Activated CD4-positive, alpha-beta T cell treated with anti-CD3 and anti-CD28 coated beads, Interleukin-2, Interleukin-4, amounts not matched to agents 100 ng/mL and 50 ng/mL, durations not matched to agents 16 hours and 8 hours (primary cell): ENCODE data around the gene INCENP.

Experiments
- DNase-seq: peaks from one replicate; pipeline ENCODE4 v3.0.0-alpha.2; 2020; ENCODE audit warnings: low spot score

INCENP gene

GRCh38 chr11:62141111-62142042 lies 17.6 kb downstream of the INCENP start:
- no peak for DNase-seq

DNA sequence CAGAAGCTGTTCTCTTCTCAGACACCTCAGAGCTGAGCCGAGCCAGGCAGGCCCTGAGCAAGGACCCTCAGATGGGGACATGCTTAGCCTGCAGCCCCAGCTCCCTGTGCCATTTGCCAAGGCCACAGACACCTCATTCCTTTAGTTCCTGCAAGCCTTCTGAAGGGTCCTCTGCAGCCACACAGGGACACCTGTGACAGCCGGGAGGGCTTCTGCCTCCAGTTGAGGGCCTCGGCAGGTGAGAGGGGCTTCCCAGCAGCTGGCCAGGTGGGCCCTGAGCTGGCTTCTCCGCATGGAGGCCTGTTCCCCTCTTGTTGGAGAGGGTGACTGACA lies 18.2 kb downstream of the INCENP start:
- no peak for DNase-seq

GRCh38 chr11:62142921-62143320 lies 19.1 kb downstream of the INCENP start:
- DNase-seq, result no peak

DNA sequence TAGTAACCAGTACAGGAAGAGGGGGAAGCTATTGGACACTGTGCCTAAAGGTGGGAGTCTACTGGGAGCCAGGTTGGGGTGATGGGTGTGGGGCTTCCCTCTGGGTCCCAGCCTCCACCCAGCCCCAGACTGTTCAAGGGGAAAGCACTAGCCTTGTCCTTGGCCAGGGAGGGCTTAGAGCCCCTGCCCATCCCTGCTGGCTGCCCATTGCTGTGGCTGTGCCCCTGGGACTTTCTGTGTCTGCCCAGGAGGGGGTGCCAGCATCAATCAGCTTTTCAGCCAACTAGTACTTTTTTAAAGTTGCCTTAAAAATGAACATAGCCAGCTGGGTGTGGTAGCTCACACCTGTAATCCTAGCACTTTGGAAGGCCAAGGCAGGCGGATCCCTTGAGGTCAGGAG lies 19.9 kb downstream of the INCENP start:
- DNase-seq, result no peak

DNA sequence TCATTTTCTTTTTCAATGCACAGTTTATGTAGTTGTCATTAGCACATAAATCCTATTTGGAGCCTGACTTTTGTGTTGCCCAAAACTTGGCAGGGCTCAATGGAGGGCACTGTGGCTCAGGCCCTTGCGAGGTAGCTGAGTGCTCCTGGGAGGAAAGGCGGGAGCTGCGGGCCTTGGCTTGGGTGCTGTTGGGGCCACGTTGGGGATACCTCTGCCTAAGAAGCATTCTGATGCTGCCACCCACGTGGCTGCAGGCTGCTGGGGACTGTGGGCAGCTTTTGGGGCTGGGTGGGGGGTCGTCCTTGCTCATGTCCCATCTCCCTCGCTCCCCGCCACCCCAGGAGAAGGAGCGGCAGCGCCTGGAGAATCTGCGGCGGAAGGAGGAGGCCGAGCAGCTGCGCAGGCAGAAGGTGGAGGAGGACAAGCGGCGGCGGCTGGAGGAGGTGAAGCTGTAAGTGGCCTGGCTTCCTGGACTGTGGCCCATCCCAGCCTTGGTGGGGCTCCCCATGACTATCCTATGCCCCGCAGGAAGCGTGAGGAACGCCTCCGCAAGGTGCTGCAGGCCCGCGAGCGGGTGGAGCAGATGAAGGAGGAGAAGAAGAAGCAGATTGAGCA lies 20.9 kb downstream of the INCENP start:
- DNase-seq, result no peak

GRCh38 chr11:62145261-62145871 lies 21.6 kb downstream of the INCENP start:
- no peak for DNase-seq

DNA sequence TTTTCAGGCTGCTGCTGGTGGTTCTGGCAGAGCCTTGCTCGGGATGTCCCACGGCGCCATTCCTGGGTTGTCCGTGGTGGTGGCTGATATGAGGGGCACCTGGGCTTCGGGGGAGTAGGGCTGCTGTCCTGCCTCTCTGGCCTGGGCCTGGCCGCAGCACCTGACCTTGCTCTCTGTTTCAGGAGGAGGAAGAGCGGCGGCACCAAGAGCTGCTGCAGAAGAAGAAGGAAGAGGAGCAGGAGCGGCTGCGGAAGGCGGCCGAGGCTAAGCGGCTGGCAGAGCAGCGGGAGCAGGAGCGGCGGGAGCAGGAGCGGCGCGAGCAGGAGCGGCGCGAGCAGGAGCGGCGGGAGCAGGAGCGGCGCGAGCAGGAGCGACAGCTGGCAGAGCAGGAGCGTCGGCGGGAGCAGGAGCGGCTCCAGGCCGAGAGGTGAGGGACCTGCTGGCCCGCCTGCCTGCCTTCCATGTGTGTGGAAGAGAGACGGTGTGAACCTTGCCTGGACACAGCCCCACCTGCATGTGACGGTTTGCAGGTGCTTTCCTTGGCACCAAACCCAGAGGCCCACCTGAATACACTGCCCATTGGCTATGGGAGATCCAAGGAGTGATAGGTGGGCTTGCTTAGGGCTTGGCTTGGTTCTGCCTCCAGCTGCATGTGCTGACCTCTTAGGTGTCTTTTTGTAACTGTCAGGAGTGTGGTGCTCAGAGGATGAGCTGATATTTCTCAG lies 22.8 kb downstream of the INCENP start:
- no peak for DNase-seq

DNA sequence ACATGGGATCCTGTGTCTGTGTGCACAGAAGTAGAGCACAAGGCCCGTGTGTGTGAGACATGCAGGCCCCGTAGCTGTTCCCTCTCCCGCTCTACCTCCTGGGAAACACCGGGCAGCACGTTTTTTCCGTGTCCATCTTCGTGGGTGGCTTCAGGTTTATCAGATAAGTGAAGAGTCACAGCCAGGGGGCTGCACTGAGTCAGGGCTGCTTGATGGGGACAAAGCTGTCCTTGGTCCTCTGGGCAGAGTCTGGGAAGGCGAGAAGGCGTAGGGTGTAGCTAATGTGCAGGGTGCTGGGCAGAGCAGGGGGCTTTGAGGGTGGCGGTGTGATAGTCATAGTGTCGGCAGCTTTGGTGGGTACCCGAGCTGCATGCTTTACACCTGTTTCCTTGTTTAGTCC lies 23.7 kb downstream of the INCENP start:
- no peak for DNase-seq

GRCh38 chr11:62148271-62148980 lies 24.6 kb downstream of the INCENP start:
- no peak for DNase-seq

GRCh38 chr11:62149986-62150886 lies 26.4 kb downstream of the INCENP start:
- no peak for DNase-seq

DNA sequence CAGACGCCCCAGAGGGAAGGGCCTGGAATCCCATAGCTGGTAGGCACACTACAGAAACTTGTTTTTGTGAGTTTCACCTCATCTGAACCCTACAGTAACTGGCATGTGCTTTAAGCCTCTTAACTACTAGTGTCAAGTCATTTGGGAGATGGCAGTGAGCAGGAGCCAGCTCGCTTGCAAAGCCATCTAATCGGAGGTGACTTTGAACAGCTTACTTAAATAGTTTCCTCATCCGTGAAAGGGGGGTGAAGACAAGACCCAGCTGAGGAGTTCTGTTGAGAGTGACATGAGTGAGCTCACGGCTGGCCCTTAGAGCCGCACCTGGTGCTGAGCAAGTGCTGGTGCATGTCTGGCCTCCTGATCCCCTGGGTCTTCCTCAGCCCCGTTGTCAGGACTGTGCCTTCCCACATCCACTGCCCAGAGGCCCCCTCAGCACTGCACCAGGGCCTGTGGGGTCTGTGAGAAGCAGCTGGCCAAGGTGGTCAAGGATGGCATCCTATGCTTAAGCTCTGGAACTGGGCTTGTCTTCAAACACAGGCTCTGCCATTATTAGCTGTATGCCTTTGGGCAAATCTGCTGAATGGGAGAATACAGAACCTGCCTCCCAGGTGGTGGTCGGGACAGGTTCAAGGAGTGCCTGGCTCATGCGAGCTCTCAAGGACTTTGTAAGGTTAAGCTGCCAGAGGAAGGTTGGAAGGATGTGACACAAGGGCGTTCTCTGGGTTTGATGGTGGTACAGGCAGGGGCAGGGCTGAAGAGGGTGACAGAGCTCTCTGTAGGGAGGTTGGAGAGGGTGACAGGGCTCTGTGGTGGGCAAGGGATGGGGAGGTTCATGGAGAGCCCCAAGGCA lies 27.3 kb downstream of the INCENP start:
- DNase-seq, result no peak

DNA sequence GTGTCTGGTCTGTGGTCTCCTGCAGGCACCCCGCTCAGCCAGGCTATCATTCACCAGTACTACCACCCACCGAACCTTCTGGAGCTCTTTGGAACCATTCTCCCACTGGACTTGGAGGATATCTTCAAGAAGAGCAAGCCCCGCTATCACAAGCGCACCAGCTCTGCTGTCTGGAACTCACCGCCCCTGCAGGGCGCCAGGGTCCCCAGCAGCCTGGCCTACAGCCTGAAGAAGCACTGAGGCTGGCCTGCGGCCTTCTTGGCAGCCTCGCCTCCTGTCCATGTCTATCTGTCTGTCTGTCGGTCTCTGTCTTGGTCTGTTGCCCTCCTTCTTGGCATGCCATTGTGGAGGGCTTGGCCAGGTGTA lies 27.9 kb downstream of the INCENP start:
- DNase-seq, result no peak

DNA sequence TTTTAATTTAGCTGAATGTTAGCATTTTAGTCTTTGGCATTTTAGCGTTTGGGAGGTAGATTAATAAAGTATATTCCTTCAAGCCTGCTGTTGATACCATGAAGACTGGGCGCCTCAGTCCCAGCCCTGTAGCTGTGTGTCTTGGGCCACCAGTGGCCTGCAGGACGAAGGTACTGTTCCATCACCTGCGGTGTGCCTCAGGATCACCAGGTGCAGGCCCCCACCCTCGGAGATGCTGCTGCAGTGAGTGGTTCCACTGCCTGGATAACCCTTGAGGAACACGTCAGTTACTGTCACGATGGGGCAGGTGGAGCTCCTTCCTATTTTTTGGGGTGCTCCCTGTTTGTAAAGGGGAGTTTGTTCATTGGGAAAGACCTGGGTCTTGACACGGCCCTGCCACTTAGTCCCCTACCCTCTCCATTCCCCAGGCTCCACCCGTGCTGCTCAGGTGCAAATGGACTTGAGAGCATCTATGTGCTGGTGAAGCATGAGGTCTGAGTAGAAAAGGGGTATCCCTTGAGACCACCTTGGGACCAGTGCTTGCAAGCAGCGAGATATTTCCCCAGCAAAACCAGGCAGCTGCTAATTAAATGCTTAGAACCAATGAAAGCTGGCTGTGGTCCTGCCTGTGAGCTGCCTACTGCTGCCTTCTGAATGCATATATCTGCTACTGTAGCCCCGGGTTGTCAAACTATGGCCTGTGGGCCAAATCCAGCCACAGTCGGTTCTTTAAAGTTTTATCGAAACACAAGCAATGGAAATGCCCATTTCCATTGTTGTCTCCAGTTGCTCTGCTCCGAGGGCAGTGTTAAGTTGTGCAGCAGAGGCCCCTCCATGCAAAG lies 28.7 kb downstream of the INCENP start:
- DNase-seq, result no peak

GRCh38 chr11:62153087-62153395 lies 29.2 kb downstream of the INCENP start:
- DNase-seq, result no peak

DNA sequence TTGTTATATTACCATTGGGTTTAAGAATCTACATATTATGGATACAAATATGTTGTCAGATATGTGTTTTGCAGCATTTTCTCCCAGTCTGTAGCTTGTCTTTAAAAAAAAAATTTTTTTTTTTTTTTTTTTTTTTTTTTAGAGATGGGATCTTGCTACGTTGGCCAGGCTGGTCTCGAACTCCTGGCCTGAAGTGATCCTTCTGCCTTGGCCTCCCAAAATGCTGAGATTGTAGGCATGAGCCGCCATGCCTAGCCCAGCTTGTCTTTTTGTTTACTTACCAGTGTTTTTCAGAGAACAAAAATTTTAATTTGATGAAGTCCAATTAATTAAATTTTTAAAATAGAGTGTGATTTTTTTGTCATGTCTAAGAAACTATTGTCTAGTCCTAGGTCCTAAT lies 29.8 kb downstream of the INCENP start:
- no peak for DNase-seq

GRCh38 chr11:62157603-62158002 lies 33.8 kb downstream of the INCENP start:
- DNase-seq, result no peak

DNA sequence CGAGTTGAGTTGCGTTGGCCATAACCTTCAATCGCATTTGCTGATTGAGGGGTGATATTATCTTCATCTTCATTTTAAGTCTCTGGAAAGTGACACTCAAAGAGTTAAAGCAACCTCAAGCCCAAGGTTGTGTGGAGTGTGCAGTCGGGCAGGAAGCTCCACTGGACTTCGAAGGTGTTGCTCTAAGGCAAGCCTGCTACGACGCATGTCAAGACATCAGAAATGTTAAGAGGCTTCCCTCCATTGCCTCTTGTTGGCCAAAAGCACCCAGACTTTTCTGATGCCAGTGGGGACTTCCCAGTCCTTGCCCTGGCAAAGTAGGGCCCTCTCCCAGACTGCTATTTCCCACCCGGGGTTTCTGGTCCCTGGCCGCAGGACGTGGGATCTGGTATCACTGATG lies 42.6 kb downstream of the INCENP start:
- DNase-seq, result no peak

GRCh38 chr11:62169448-62169847 lies 45.6 kb downstream of the INCENP start:
- DNase-seq, result no peak

DNA sequence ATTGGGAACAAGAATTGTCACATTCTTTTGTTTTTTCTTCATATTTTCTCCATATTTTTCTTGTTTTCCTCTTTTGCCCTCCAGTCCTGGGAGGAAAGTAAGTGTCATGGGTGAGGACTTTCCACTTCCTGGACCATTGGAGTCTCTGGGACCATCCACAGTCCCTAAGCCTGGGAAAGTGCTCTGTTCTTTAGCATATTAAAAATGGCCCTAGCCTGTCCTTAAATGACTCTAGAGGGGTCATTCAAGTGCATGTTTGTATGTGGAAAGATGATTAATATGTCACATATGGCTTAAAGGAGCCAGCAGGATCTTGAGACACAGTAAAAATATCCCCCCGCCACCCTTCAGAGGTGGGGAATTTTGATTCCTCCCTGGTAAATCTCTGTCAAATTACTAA lies 46.1 kb downstream of the INCENP start:
- DNase-seq, result no peak
